Measurements from ENCODE around the gene TFEB. TPM values are rescaled to one million over a fixed set of nuclear protein-coding genes. Genes with fewer than 3 reads are reported as not detected.

Gene TFEB
- total RNA-seq, 1 donor from 2014 or later = 5.1 TPM

DNA sequence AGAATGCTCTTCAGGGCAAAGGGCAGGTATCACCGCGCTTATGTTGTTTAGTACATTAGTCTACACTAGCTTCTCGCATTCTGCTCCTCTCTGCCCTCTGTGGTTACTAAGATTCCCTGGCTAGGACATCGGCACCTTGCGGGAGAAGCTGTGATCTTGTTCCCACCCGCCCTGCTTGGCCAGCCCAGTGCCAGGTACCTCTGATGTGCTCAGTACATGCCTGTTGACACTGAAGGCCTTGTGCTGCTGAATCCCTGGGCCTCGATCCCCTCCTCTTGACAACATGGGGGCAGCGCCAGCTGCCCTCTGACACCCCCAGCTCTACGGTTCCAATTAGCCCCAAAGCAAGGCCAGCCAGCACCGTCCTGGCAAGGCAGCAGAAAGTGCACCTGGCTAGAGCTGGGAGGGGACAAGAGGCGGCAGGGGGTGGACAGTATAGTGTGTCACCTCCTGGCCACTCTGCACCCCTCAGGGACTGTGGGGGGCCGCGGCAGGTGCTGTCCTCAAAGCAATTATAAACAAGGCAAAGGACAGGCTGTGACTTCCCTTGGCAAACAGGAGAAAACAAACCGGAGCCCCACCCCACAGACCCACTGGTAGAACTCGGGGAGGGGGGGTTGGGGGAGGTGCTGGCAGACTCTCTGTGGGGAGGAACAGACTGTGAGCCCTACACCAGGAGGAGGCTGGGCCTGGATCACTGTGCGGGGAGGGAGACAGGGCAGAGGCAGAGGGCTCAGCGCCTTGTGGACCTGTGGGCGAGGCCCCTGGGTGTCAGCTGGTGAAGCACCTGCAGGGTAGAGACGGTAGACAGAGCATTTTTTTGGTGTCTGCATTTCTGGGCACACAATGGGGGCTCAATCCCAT, 7.1 kb downstream of the TFEB start:
- no peaks in the 10 kb centered on the region for H3K27me3 ChIP-seq (ENCODE audit: control insufficient read depth, insufficient read depth, low read length)
- H3K36me3 ChIP-seq (ENCODE audit: control insufficient read depth, insufficient read depth, low read length) = no peaks in the 10 kb centered on the region
- H3K4me3 ChIP-seq (ENCODE audit: low read depth, low read length) = no peak overlapping the region
- TF ChIP-seq, protein P1, sequence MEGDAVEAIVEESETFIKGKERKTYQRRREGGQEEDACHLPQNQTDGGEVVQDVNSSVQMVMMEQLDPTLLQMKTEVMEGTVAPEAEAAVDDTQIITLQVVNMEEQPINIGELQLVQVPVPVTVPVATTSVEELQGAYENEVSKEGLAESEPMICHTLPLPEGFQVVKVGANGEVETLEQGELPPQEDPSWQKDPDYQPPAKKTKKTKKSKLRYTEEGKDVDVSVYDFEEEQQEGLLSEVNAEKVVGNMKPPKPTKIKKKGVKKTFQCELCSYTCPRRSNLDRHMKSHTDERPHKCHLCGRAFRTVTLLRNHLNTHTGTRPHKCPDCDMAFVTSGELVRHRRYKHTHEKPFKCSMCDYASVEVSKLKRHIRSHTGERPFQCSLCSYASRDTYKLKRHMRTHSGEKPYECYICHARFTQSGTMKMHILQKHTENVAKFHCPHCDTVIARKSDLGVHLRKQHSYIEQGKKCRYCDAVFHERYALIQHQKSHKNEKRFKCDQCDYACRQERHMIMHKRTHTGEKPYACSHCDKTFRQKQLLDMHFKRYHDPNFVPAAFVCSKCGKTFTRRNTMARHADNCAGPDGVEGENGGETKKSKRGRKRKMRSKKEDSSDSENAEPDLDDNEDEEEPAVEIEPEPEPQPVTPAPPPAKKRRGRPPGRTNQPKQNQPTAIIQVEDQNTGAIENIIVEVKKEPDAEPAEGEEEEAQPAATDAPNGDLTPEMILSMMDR (IDR thresholded peaks at IDR 0.05; ENCODE audit: insufficient read depth, low read length, poor library complexity, severe bottlenecking) = no peak
- no peak for DNase-seq (ENCODE audit: low read depth)

DNA sequence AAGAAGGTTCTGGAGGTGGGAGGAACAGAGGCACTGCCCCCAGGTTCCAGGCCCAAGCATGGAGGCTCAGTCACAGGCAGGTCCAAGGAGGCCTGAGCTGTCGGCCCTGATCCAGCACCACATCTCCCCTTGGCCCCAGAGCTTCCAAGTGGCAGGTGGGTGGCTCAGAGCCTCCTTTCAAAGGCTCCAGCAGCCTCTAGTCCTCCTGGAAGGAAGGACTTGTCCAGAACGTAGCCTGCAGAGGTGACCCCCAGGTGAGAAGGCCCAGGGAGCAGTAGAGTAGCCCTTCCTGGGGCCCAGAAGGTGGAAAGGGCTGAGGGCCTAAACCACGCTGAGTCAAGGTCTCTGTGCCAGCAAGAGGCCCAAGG, 7.7 kb downstream of the TFEB start:
- H3K36me3 ChIP-seq (ENCODE audit: control insufficient read depth, insufficient read depth, low read length) = no peaks in the 10 kb centered on the region
- TF ChIP-seq, protein P1 (IDR thresholded peaks at IDR 0.05; ENCODE audit: insufficient read depth, low read length, poor library complexity, severe bottlenecking) = no peak
- no peak for DNase-seq (ENCODE audit: low read depth)
- H3K4me3 ChIP-seq (ENCODE audit: low read depth, low read length) = no peak overlapping the region
- H3K27me3 ChIP-seq (ENCODE audit: control insufficient read depth, insufficient read depth, low read length) = no peaks in the 10 kb centered on the region

DNA sequence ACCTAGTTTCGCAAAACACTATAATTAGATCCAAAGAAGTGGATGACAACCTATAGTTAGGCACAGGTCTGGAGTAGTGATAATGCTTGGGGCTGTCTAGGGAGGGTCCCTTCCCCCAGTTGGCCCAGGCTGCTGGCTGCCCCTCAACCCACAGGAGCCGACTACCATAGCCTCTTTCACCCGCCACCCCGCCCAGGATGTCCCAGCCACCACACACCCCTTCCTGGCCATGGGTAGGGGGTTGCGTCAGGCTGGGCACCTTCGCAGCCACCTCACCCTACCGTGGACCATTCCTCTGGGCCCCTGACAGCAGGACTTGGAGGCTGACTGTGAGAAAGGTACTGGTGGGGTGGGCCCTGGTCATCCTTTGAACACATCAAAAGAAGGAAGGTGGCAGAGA, 8.5 kb downstream of the TFEB start:
- H3K36me3 ChIP-seq (ENCODE audit: control insufficient read depth, insufficient read depth, low read length) = no peaks in the 10 kb centered on the region
- H3K27me3 ChIP-seq (ENCODE audit: control insufficient read depth, insufficient read depth, low read length) = no peaks in the 10 kb centered on the region
- no peak for DNase-seq (ENCODE audit: low read depth)
- no peak overlapping the region for H3K4me3 ChIP-seq (ENCODE audit: low read depth, low read length)
- TF ChIP-seq, protein P1 (IDR thresholded peaks at IDR 0.05; ENCODE audit: insufficient read depth, low read length, poor library complexity, severe bottlenecking) = no peak

DNA sequence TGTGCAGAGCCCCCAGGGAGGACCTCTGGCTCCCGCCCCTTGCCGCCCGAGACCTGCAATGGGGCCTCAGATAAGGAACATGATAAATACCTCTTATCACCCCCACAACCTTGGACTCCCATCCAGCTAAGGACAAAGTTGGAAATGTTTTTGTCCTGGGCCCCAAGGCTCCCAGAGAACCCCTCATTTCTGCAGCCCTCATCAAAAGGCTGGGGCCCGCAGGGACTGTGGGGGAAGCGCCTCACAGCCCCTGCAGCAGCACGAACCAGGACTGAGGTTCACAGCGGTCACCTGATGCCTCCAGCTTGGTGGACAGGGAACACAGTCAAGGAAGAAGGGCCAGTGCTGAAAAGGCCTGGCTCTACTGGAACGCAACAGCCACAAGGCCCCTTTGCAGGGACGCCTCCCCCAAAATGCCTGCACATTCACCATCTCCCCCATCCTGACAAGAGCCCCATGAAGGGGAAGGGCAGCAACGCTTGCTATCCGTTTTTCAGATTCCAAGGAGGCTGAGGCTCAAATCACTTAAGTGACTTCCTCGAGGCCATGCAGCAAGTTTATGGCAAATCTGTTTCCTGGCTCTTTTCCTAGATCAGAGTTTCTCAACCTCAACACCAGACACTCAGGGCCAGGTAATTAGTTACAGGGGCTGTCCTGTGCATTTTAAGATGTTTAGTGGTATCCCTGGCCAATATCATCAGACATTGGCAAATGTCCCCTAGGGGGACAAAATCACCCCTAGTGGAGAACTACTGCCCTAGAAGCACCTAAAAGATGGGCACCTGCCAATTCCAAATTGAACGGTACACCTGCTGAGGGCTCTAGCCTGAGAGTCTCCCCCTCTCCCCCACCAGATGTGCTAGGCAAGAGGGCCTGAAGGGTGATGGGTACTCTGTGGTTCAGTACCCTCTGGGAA, 10.6 kb downstream of the TFEB start:
- TF ChIP-seq, protein P1 (IDR thresholded peaks at IDR 0.05; ENCODE audit: insufficient read depth, low read length, poor library complexity, severe bottlenecking) = no peak
- H3K36me3 ChIP-seq (ENCODE audit: control insufficient read depth, insufficient read depth, low read length) = no peaks in the 10 kb centered on the region
- H3K27me3 ChIP-seq (ENCODE audit: control insufficient read depth, insufficient read depth, low read length) = no peaks in the 10 kb centered on the region
- DNase-seq (ENCODE audit: low read depth) = no peak
- H3K4me3 ChIP-seq (ENCODE audit: low read depth, low read length) = no peak overlapping the region

DNA sequence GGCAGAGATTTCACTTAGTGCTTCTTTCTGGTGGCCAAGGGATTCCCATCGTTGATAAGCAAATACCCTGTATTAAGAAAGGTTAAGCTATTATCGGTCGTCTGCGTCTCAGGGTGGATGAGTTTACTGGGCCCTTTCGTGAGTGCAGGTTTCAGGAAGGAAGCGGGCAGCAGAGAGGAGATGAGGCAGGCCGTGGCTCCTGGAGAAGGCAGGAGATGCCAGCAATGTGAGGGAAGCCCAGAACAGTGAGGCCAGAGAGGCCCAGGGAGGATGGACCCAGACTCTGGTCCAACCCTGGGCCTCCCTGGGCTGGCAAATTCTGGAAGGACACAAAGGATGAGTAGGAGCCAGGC, 11.2 kb downstream of the TFEB start:
- no peak for DNase-seq (ENCODE audit: low read depth)
- Histone ChIP-seq H3K27me3 (ENCODE audit: control insufficient read depth, insufficient read depth, low read length) (no peaks in the 10 kb centered on the region), H3K36me3 (ENCODE audit: control insufficient read depth, insufficient read depth, low read length) (no peaks in the 10 kb centered on the region), H3K4me3 (ENCODE audit: low read depth, low read length) (no peak overlapping the region)
- TF ChIP-seq, protein P1 (IDR thresholded peaks at IDR 0.05; ENCODE audit: insufficient read depth, low read length, poor library complexity, severe bottlenecking) = no peak

Measured in kidney epithelial cell (primary cell).